ENCODE results near the gene NAT14.

The NAT14 gene

GRCh38 chr19:55503502-55504251 is 18.7 kb downstream of the NAT14 start:
- peak overlapping the region; percentile 22; the same call in 1 of the 2 replicates for H3K27ac ChIP-seq

GRCh38 chr19:55504252-55504603 is 19.2 kb downstream of the NAT14 start:
- no peak for TF ChIP-seq ZFX (IDR thresholded peaks at IDR 0.05; ENCODE audit: borderline replicate concordance)
- peak; percentile 40 for TF ChIP-seq CTCF (IDR thresholded peaks at IDR 0.05)
- H3K27ac ChIP-seq, result no peak overlapping the region

More at GRCh38 chr19:55503502-55504251, 18.7 kb downstream of the NAT14 start:
- TF ChIP-seq CTCF (IDR thresholded peaks at IDR 0.05) (peak; percentile 87), ZFX (IDR thresholded peaks at IDR 0.05; ENCODE audit: borderline replicate concordance) (no peak)

DNA sequence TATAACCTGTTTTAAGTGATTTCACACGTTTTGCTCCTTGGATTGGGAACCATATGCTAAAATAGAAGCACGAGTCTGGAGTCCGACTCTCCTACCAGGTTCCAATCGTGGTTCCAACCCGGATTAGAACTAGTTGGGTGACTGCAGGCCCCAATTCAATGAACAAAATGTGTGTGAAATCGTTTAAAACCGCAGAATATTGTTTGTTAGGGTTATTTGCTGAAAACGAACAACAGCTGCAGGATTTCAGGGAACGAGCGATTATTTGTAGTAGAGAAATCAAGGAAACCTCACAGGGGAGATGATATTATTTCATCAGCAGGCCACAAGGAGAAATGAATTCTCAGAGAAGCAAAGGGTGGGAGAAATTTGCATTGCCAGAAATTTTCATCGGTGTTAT is 20.0 kb downstream of the NAT14 start:
- H3K27ac ChIP-seq, result no peak overlapping the region
- TF ChIP-seq ZFX (IDR thresholded peaks at IDR 0.05; ENCODE audit: borderline replicate concordance), result no peak
- no peak for TF ChIP-seq CTCF (IDR thresholded peaks at IDR 0.05)

DNA sequence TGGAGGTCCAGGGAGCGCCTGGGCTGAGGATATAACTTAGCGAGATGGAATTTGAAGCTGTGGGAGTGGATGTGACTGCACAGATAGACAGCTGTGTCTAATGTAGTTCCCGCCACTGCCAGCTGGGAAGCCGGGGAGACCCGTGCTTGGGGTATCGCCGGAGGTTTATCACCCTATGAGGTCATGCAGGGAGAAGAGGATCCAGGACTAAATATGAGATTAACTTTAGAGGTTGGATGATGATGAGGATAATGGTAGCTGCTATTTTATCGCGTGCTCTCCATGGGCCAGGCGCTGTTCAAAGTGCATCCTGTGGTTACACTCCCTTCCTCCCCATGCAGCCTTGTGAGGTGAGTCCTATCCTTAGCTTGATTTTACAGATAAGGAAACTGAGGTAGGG is 23.1 kb downstream of the NAT14 start:
- no peak for TF ChIP-seq ZFX (IDR thresholded peaks at IDR 0.05; ENCODE audit: borderline replicate concordance)
- TF ChIP-seq CTCF (IDR thresholded peaks at IDR 0.05), result no peak

GRCh38 chr19:55516878-55517620 is 32.1 kb downstream of the NAT14 start:
- 0 out of 2 replicates have a peak overlapping the region, but pooled peaks have one; percentile 20 for H3K27ac ChIP-seq
- TF ChIP-seq ZFX (IDR thresholded peaks at IDR 0.05; ENCODE audit: borderline replicate concordance) (no peak), CTCF (IDR thresholded peaks at IDR 0.05) (peak; percentile 95)

More for the DNA sequence above, 23.1 kb downstream of the NAT14 start:
- H3K27ac ChIP-seq, result no peak overlapping the region

- H3K27ac ChIP-seq, result peak overlapping the region; percentile 26; the same call in 1 of the 2 replicates
- TF ChIP-seq CTCF (IDR thresholded peaks at IDR 0.05), result no peak
- TF ChIP-seq ZFX (IDR thresholded peaks at IDR 0.05; ENCODE audit: borderline replicate concordance), result no peak
These were observed 34.7 kb downstream of the NAT14 start for GRCh38 chr19:55519451-55520311.

Data from 22Rv1 (cell line).